HUES6 (cell line): Measurements from ENCODE around the gene HLA-DQA1.
A peak's percentile ranks its signal among the peaks of the same experiment; 100 is the strongest.

Experiments used
- H3K27ac ChIP-seq: 2 replicates; pipeline ENCODE4 v1.7.0; 2013; ENCODE audit warnings: low read depth, mild to moderate bottlenecking, low read length, inconsistent platforms
- H3K27me3 ChIP-seq: 2 replicates; pipeline ENCODE4 v1.6.1; 2013; ENCODE audit warnings: low read length; ENCODE audit not compliant: control insufficient read depth, insufficient read depth
- H3K36me3 ChIP-seq: 2 replicates; pipeline ENCODE4 v1.6.1; 2013; ENCODE audit warnings: low read length; ENCODE audit not compliant: control insufficient read depth, insufficient read depth
- H3K4me1 ChIP-seq: 2 replicates; pipeline ENCODE4 v1.6.1; 2013; ENCODE audit warnings: low read length; ENCODE audit not compliant: control insufficient read depth, insufficient read depth
- H3K4me3 ChIP-seq: 2 replicates; pipeline ENCODE4 v1.5.1; 2013; ENCODE audit warnings: low read depth, low read length
- H3K9ac ChIP-seq: one replicate; pipeline ENCODE4 v1.6.1; 2013; ENCODE audit warnings: mild to moderate bottlenecking, low read length
- H3K9me3 ChIP-seq: 2 replicates; pipeline ENCODE4 v1.6.1; 2013; ENCODE audit warnings: low read depth, low read length; ENCODE audit not compliant: control insufficient read depth, insufficient read depth

HLA-DQA1 gene

DNA sequence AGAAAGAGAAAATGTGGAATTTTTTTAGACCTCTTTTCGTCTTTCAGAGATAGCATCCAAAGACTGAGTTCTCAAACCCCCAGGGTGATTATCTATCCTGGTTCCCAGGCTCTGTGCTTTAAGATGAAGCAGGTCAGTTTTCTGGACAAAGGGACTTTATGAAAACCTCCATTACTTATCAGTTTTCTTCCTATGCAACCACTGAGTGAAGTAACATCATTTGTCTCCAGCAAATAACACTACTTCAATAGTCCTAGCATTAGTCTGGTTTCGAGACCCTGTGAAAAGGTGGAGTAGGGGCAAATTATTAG is 29.3 kb upstream of the HLA-DQA1 start:
- no peak overlapping the region for H3K9ac ChIP-seq
- no peaks in the 10 kb centered on the region for H3K27me3 ChIP-seq
- no peaks in the 10 kb centered on the region for H3K9me3 ChIP-seq
- H3K4me3 ChIP-seq = no peak overlapping the region
- no peaks in the 10 kb centered on the region for H3K36me3 ChIP-seq
- H3K4me1 ChIP-seq = peaks cover 9% of the 10 kb centered on the region; the same call in 1 of the 2 replicates
- no peak overlapping the region for H3K27ac ChIP-seq

DNA sequence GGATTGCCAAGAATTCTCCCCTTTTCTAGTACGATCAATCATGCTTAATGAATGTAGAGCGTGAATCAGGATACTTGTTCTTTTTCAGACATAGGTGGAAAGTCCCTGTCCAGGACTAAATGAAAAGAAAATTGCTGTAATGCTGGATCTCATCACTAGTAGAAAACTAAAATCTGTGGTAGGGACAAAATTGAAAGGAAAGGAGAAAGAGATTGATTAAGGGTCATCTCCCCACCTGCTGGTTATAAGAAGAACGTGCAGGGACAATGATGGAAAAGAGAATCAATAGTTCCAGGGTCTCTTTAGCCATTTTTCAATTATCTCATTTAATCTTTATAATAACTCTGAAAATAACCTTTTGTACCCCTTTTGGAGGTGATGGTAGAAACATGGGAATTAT is 28.8 kb upstream of the HLA-DQA1 start:
- Histone ChIP-seq H3K27ac (no peak overlapping the region), H3K9me3 (no peaks in the 10 kb centered on the region), H3K36me3 (no peaks in the 10 kb centered on the region), H3K4me1 (peaks cover 9% of the 10 kb centered on the region; the same call in 1 of the 2 replicates), H3K27me3 (no peaks in the 10 kb centered on the region), H3K9ac (no peak overlapping the region), H3K4me3 (no peak overlapping the region)

- H3K36me3 ChIP-seq = no peaks in the 10 kb centered on the region
- no peak overlapping the region for H3K9ac ChIP-seq
- peaks cover 9% of the 10 kb centered on the region; the same call in 1 of the 2 replicates for H3K4me1 ChIP-seq
- H3K4me3 ChIP-seq = no peak overlapping the region
- no peaks in the 10 kb centered on the region for H3K27me3 ChIP-seq
- no peak overlapping the region for H3K27ac ChIP-seq
- no peaks in the 10 kb centered on the region for H3K9me3 ChIP-seq
These were observed 27.8 kb upstream of the HLA-DQA1 start for GRCh38 chr6:32609391-32609730.

GRCh38 chr6:32609731-32610640 is 27.2 kb upstream of the HLA-DQA1 start:
- H3K27ac ChIP-seq = no peak overlapping the region
- no peak overlapping the region for H3K9ac ChIP-seq
- H3K36me3 ChIP-seq = no peaks in the 10 kb centered on the region
- H3K9me3 ChIP-seq = no peaks in the 10 kb centered on the region
- peak overlapping the region; percentile 34; the same call in 1 of the 2 replicates for H3K4me3 ChIP-seq
- H3K4me1 ChIP-seq = peaks cover 13% of the 10 kb centered on the region
- H3K27me3 ChIP-seq = no peaks in the 10 kb centered on the region

- H3K9me3 ChIP-seq = no peaks in the 10 kb centered on the region
- no peak overlapping the region for H3K4me3 ChIP-seq
- no peak overlapping the region for H3K27ac ChIP-seq
- H3K9ac ChIP-seq = no peak overlapping the region
- no peaks in the 10 kb centered on the region for H3K27me3 ChIP-seq
- H3K36me3 ChIP-seq = no peaks in the 10 kb centered on the region
- H3K4me1 ChIP-seq = peaks cover 13% of the 10 kb centered on the region
These were observed 26.4 kb upstream of the HLA-DQA1 start for GRCh38 chr6:32610682-32611296.

DNA sequence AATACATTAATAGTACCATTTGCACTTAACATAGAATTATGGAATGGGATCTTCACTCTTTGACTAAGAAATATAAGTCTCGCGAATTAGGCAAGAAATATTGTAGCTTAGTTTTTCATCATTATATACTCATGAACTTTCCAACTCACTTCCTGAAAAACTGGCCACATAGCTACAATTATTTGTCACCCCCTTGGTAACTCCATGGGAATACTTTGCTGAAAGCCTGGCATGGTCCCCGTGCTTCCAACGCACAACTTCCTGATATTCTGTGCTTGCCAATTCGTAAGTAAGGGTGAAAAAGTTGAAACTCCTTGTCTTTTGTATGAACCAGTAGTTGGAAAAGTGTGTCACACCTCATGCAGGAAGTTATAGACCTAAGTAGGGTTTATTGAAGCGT is 23.7 kb upstream of the HLA-DQA1 start:
- Histone ChIP-seq H3K36me3 (no peaks in the 10 kb centered on the region), H3K4me3 (no peak overlapping the region), H3K4me1 (peaks cover 13% of the 10 kb centered on the region), H3K9ac (no peak overlapping the region), H3K9me3 (no peaks in the 10 kb centered on the region), H3K27ac (no peak overlapping the region), H3K27me3 (no peaks in the 10 kb centered on the region)

- H3K9me3 ChIP-seq = no peaks in the 10 kb centered on the region
- no peaks in the 10 kb centered on the region for H3K36me3 ChIP-seq
- no peaks in the 10 kb centered on the region for H3K27me3 ChIP-seq
- H3K4me3 ChIP-seq = no peak overlapping the region
- peaks cover 13% of the 10 kb centered on the region for H3K4me1 ChIP-seq
- H3K9ac ChIP-seq = no peak overlapping the region
- H3K27ac ChIP-seq = no peak overlapping the region
These were observed 22.7 kb upstream of the HLA-DQA1 start for GRCh38 chr6:32614366-32615081.

- Histone ChIP-seq H3K36me3 (no peaks in the 10 kb centered on the region), H3K9ac (no peak overlapping the region), H3K9me3 (no peaks in the 10 kb centered on the region), H3K4me1 (peaks cover 6% of the 10 kb centered on the region), H3K4me3 (no peak overlapping the region), H3K27me3 (no peaks in the 10 kb centered on the region), H3K27ac (no peak overlapping the region)
These were observed 21.2 kb upstream of the HLA-DQA1 start for GRCh38 chr6:32615885-32616532.

GRCh38 chr6:32617751-32618150 is 19.5 kb upstream of the HLA-DQA1 start:
- Histone ChIP-seq H3K9ac (no peak overlapping the region), H3K4me3 (no peak overlapping the region), H3K9me3 (no peaks in the 10 kb centered on the region), H3K27ac (no peak overlapping the region), H3K4me1 (peaks cover 6% of the 10 kb centered on the region), H3K36me3 (no peaks in the 10 kb centered on the region), H3K27me3 (no peaks in the 10 kb centered on the region)

- Histone ChIP-seq H3K36me3 (no peaks in the 10 kb centered on the region), H3K4me1 (peaks cover 2% of the 10 kb centered on the region; the same call in 1 of the 2 replicates), H3K9ac (no peak overlapping the region), H3K27ac (no peak overlapping the region), H3K9me3 (no peaks in the 10 kb centered on the region), H3K27me3 (no peaks in the 10 kb centered on the region), H3K4me3 (no peak overlapping the region)
These were observed 15.8 kb upstream of the HLA-DQA1 start for GRCh38 chr6:32621372-32621771.
